GM12801 (cell line): ENCODE results near the gene EXOC2.

Experiments
- CTCF ChIP-seq: IDR thresholded peaks from one replicate; pipeline ENCODE4 v1.5.1; 2011; ENCODE audit warnings: control low read depth; ENCODE audit not compliant: insufficient read length; ENCODE audit errors: extremely low read depth

EXOC2 gene

GRCh38 chr6:708237-708598 lies 15.3 kb upstream of the EXOC2 start:
- TF ChIP-seq CTCF, result no peak

- no peak for TF ChIP-seq CTCF
Observed at GRCh38 chr6:707576-708236, 14.8 kb upstream of the EXOC2 start.

- no peak for TF ChIP-seq CTCF
Observed at GRCh38 chr6:706819-707381, 14.0 kb upstream of the EXOC2 start.

- TF ChIP-seq CTCF, result no peak
Observed at GRCh38 chr6:706146-706545, 13.2 kb upstream of the EXOC2 start.

GRCh38 chr6:705047-705446 lies 12.1 kb upstream of the EXOC2 start:
- TF ChIP-seq CTCF, result no peak

GRCh38 chr6:704046-704445 lies 11.1 kb upstream of the EXOC2 start:
- no peak for TF ChIP-seq CTCF

GRCh38 chr6:703552-703951 lies 10.6 kb upstream of the EXOC2 start:
- no peak for TF ChIP-seq CTCF
